Osteocyte (in vitro differentiated cells): ENCODE data around the gene TSFM. TPM values are rescaled to one million over a fixed set of nuclear protein-coding genes. Genes with fewer than 3 reads are reported as not detected.

ENCODE experiments used
- DNase-seq: peaks from one replicate; pipeline ENCODE4 v3.0.0; 2021; ENCODE audit warnings: mixed read lengths; ENCODE audit not compliant: unreplicated experiment; ENCODE audit errors: extremely low spot score
- H3K27ac Mint-ChIP-seq: one replicate; pipeline ENCODE4 v1.8.0; 2021; ENCODE audit warnings: mild to moderate bottlenecking, mixed read lengths; ENCODE audit not compliant: unreplicated experiment
- H3K27me3 Mint-ChIP-seq: one replicate; pipeline ENCODE4 v1.8.0; 2021; ENCODE audit warnings: mixed read lengths; ENCODE audit not compliant: unreplicated experiment
- H3K36me3 Mint-ChIP-seq: one replicate; pipeline ENCODE4 v1.8.0; 2021; ENCODE audit warnings: mixed read lengths; ENCODE audit not compliant: unreplicated experiment
- H3K4me1 Mint-ChIP-seq: one replicate; pipeline ENCODE4 v1.8.0; 2021; ENCODE audit warnings: mixed read lengths; ENCODE audit not compliant: unreplicated experiment
- H3K4me3 Mint-ChIP-seq: one replicate; pipeline ENCODE4 v1.8.0; 2021; ENCODE audit warnings: mild to moderate bottlenecking, moderate library complexity, mixed read lengths; ENCODE audit not compliant: unreplicated experiment
- H3K9me3 Mint-ChIP-seq: one replicate; pipeline ENCODE4 v1.8.0; 2021; ENCODE audit warnings: mixed read lengths; ENCODE audit not compliant: unreplicated experiment
- CTCF ChIP-seq: fragments of 200-600 bp; sonication (generic); IDR thresholded peaks from 2 replicates; pipeline ENCODE4 v1.5.0; 2021; ENCODE audit warnings: antibody characterized with exemption, mild to moderate bottlenecking, moderate library complexity
- total RNA-seq: library from RNA; stranded (reverse); gene quantifications from 2 replicates; pipeline ENCODE4 v1.2.1, GENCODE V29; 2021

Gene TSFM
- total RNA-seq, 1 donor from 2014 or later: 28.5 TPM

- Mint-ChIP-seq H3K4me3 (peak within 1 kb of the TSS; percentile 94), H3K36me3 (peaks cover 25% of the 10 kb centered on the region), H3K27me3 (no peaks in the 10 kb centered on the region)
Measured at GRCh38 chr12:57751788-57752667, 30.6 kb upstream of the TSFM start, which contains the start of gene CDK4. Gene CDK4 (minus strand): TSS chr12:57752310. CDS start chr12:57751717, 593 bp downstream.

GRCh38 chr12:57752668-57753000 is 30.0 kb upstream of the TSFM start:
- Mint-ChIP-seq H3K4me3 (peak overlapping the region; percentile 94), H3K27ac (peak overlapping the region; percentile 93), H3K27me3 (no peaks in the 10 kb centered on the region), H3K4me1 (peaks cover 41% of the 10 kb centered on the region), H3K36me3 (peaks cover 20% of the 10 kb centered on the region), H3K9me3 (no peaks in the 10 kb centered on the region)
- DNase-seq: no peak
- TF ChIP-seq CTCF: no peak

More at GRCh38 chr12:57751788-57752667, 30.6 kb upstream of the TSFM start, which contains the start of gene CDK4:
- Mint-ChIP-seq H3K27ac (peak within 1 kb of the TSS; percentile 93), H3K9me3 (no peaks in the 10 kb centered on the region), H3K4me1 (peaks cover 40% of the 10 kb centered on the region)
- no peak for TF ChIP-seq CTCF
- DNase-seq: peak; percentile 100

- Mint-ChIP-seq H3K4me3 (peak overlapping the region; percentile 88), H3K9me3 (no peaks in the 10 kb centered on the region), H3K36me3 (peaks cover 24% of the 10 kb centered on the region), H3K4me1 (peaks cover 41% of the 10 kb centered on the region), H3K27me3 (no peaks in the 10 kb centered on the region), H3K27ac (peak overlapping the region; percentile 10)
- DNase-seq: no peak
- no peak for TF ChIP-seq CTCF
Measured at GRCh38 chr12:57753756-57754337, 28.7 kb upstream of the TSFM start.

GRCh38 chr12:57754411-57755193 is 28.0 kb upstream of the TSFM start, which contains the start of gene MARCHF9:
Gene MARCHF9 (plus strand): TSS chr12:57755103. CDS start chr12:57755529, 426 bp downstream.
- Mint-ChIP-seq H3K9me3 (no peaks in the 10 kb centered on the region), H3K4me3 (peak within 1 kb of the TSS; percentile 88), H3K27ac (peak within 1 kb of the TSS; percentile 68), H3K27me3 (no peaks in the 10 kb centered on the region), H3K4me1 (peaks cover 41% of the 10 kb centered on the region), H3K36me3 (peaks cover 21% of the 10 kb centered on the region)
- DNase-seq: no peak
- TF ChIP-seq CTCF: no peak
